ENCODE results near the gene TSEN2. TPM values are rescaled to one million over a fixed set of nuclear protein-coding genes. Genes with fewer than 3 reads are reported as not detected.
A peak's percentile ranks its signal among the peaks of the same experiment; 100 is the strongest.

TSEN2 gene
- total and polyA plus RNA-seq, 5 donors from 2014 or later: 7.8 to 14.9 (median 9.6) TPM

GRCh38 chr3:12512534-12513118 lies 28.3 kb downstream of the TSEN2 start:
- Histone ChIP-seq H3K4me1 (ENCODE audit: control insufficient read depth, insufficient read depth, low read length, poor library complexity, severe bottlenecking) (no peaks in the 10 kb centered on the region), H3K9me3 (ENCODE audit: control insufficient read depth in 2 of 2, low read length in 2 of 2) (no peaks in the 10 kb centered on the region)
- H3K36me3 Mint-ChIP-seq: peaks cover 8% of the 10 kb centered on the region

DNA sequence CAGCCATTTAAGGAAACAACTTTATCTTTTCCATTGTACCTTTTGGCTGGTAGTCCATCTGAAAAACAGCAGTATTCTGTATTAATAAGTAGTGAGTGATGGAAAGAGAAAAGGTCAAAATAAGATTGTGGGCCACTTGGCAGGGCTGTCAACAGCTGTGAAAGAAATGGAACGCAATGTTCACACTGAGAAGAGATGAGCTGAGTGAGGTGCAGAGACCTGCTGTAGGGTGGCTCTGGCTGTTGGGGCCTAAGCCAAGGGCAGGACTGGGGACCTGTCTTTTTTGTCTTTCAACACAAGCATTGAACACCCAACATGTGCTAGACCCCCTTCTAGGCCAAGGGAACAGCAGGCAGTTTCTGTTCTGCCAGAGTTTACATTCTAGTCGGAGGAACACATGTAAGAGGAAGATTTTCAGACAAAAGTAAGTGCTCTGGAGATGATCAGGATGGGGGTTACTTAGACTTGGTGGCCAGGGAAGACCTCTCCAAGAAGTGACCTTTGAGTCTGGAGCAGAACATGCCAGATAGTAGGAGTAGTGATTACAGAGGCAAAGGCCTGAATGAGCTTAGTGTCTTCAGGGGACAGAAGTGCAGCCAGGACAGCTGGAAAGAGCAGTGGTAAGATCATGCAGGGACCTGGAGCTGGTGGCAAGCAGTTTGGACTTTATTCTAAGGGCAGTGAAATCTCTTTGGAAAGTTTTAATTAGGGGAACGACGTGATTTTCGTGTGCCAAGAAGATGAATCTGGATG lies 29.6 kb downstream of the TSEN2 start:
- Mint-ChIP-seq H3K9me3 (peaks cover 0 to 2% (median 0%) of the 10 kb centered on the region in 7 donors), H3K4me1 (peaks cover 0 to 3% (median 1%) of the 10 kb centered on the region in 4 donors), H3K27me3 (no peaks in the 10 kb centered on the region), H3K4me3 (no peak overlapping the region), H3K36me3 (peaks cover 13% of the 10 kb centered on the region), H3K27ac (peak overlapping the region in 1 of 3 donors; percentile 42)
- ATAC-seq (ENCODE audit: low read depth in 2 of 2) (no peak), DNase-seq (no peak)
- Histone ChIP-seq H3K4me1 (ENCODE audit: control insufficient read depth, insufficient read depth, low read length, poor library complexity, severe bottlenecking) (no peaks in the 10 kb centered on the region), H3K36me3 (ENCODE audit: control insufficient read depth, insufficient read depth, low read length) (no peaks in the 10 kb centered on the region), H3K9me3 (ENCODE audit: control insufficient read depth in 2 of 2, low read length in 2 of 2) (no peaks in the 10 kb centered on the region), H3K4me3 (ENCODE audit: low read depth, low read length) (no peak overlapping the region), H3K27ac (ENCODE audit: insufficient read depth, low read length, poor library complexity, severe bottlenecking) (no peak overlapping the region), H3K27me3 (ENCODE audit: control insufficient read depth, insufficient read depth, low read length) (no peaks in the 10 kb centered on the region)

More at GRCh38 chr3:12512534-12513118, 28.3 kb downstream of the TSEN2 start:
- no peak overlapping the region for H3K4me3 Mint-ChIP-seq
- Histone ChIP-seq H3K27me3 (ENCODE audit: control insufficient read depth, insufficient read depth, low read length) (no peaks in the 10 kb centered on the region), H3K27ac (ENCODE audit: insufficient read depth, low read length, poor library complexity, severe bottlenecking) (no peak overlapping the region), H3K36me3 (ENCODE audit: control insufficient read depth, insufficient read depth, low read length) (no peaks in the 10 kb centered on the region), H3K4me3 (ENCODE audit: low read depth, low read length) (no peak overlapping the region)
- ATAC-seq (ENCODE audit: low read depth in 2 of 2): no peak
- H3K27me3 Mint-ChIP-seq: no peaks in the 10 kb centered on the region
- no peak for DNase-seq
- peaks cover 0 to 2% (median 0%) of the 10 kb centered on the region in 7 donors for H3K9me3 Mint-ChIP-seq
- H3K4me1 Mint-ChIP-seq: peaks cover 0 to 3% (median 1%) of the 10 kb centered on the region in 4 donors
- no peak overlapping the region for H3K27ac Mint-ChIP-seq

DNA sequence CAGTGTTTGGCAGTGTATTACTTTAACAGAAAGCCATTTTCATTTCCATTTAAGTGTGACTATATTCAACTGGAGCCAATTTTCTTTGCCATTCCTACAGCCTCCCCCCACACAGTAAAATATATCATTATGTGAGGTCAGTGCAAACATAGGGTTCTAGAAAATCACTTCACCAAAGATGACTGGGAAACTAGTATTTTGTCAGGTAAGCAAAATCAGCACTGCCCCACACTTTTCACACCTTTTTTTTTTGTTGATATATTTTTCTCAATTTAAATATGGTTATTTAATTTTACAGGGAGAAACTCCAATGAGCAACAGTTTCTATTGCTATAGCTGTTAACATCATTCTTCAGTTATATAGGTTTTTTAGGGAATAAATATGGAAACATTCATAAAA lies 31.4 kb downstream of the TSEN2 start:
- Histone ChIP-seq H3K27me3 (ENCODE audit: control insufficient read depth, insufficient read depth, low read length) (no peaks in the 10 kb centered on the region), H3K27ac (ENCODE audit: insufficient read depth, low read length, poor library complexity, severe bottlenecking) (no peak overlapping the region), H3K4me1 (ENCODE audit: control insufficient read depth, insufficient read depth, low read length, poor library complexity, severe bottlenecking) (no peaks in the 10 kb centered on the region), H3K36me3 (ENCODE audit: control insufficient read depth, insufficient read depth, low read length) (no peaks in the 10 kb centered on the region), H3K4me3 (ENCODE audit: low read depth, low read length) (no peak overlapping the region), H3K9me3 (ENCODE audit: control insufficient read depth in 2 of 2, low read length in 2 of 2) (no peaks in the 10 kb centered on the region)
- H3K36me3 Mint-ChIP-seq: peaks cover 17% of the 10 kb centered on the region
- ATAC-seq (ENCODE audit: low read depth in 2 of 2): no peak
- H3K27me3 Mint-ChIP-seq: no peaks in the 10 kb centered on the region
- H3K9me3 Mint-ChIP-seq: peaks cover 0 to 2% (median 0%) of the 10 kb centered on the region in 7 donors
- peaks cover 0 to 3% (median 1%) of the 10 kb centered on the region in 4 donors for H3K4me1 Mint-ChIP-seq
- DNase-seq: no peak
- H3K27ac Mint-ChIP-seq: no peak overlapping the region
- H3K4me3 Mint-ChIP-seq: no peak overlapping the region

DNA sequence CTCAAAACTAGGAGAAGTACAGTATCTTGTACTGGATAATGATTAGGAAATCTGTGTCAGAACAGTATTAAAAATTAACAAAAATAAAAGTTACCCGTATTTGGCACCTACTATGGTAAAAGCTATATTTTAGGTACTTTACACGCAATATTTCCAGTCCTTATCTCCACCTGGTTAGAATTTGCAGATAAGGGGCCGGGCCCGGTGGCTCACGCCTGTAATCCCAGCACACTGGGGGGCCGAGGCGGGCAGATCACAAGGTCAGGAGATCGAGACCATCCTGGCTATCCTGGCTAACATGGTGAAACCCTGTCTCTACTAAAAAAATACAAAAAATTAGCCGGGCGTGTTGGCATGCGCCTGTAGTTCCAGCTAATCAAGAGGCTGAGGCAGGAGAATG lies 32.6 kb downstream of the TSEN2 start:
- Mint-ChIP-seq H3K27me3 (no peaks in the 10 kb centered on the region), H3K36me3 (peaks cover 22% of the 10 kb centered on the region), H3K4me3 (no peak overlapping the region), H3K27ac (no peak overlapping the region), H3K9me3 (peaks cover 0 to 2% (median 0%) of the 10 kb centered on the region in 7 donors), H3K4me1 (peaks cover 0 to 3% (median 1%) of the 10 kb centered on the region in 4 donors)
- Histone ChIP-seq H3K4me1 (ENCODE audit: control insufficient read depth, insufficient read depth, low read length, poor library complexity, severe bottlenecking) (no peaks in the 10 kb centered on the region), H3K4me3 (ENCODE audit: low read depth, low read length) (no peak overlapping the region), H3K27me3 (ENCODE audit: control insufficient read depth, insufficient read depth, low read length) (no peaks in the 10 kb centered on the region), H3K9me3 (ENCODE audit: control insufficient read depth in 2 of 2, low read length in 2 of 2) (no peaks in the 10 kb centered on the region), H3K27ac (ENCODE audit: insufficient read depth, low read length, poor library complexity, severe bottlenecking) (no peak overlapping the region), H3K36me3 (ENCODE audit: control insufficient read depth, insufficient read depth, low read length) (no peaks in the 10 kb centered on the region)
- no peak for DNase-seq
- no peak for ATAC-seq (ENCODE audit: low read depth in 2 of 2)

GRCh38 chr3:12518261-12519028 lies 34.2 kb downstream of the TSEN2 start:
- H3K4me3 ChIP-seq (ENCODE audit: low read depth, low read length): no peak overlapping the region
- Mint-ChIP-seq H3K4me3 (no peak overlapping the region), H3K4me1 (peaks cover 0 to 3% (median 1%) of the 10 kb centered on the region in 4 donors), H3K27ac (no peak overlapping the region), H3K36me3 (peaks cover 22% of the 10 kb centered on the region), H3K27me3 (no peaks in the 10 kb centered on the region), H3K9me3 (peaks cover 0 to 2% (median 0%) of the 10 kb centered on the region in 7 donors)
- H3K9me3 ChIP-seq (ENCODE audit: control insufficient read depth in 2 of 2, low read length in 2 of 2): no peaks in the 10 kb centered on the region
- DNase-seq (no peak), ATAC-seq (ENCODE audit: low read depth in 2 of 2) (no peak)
- H3K27me3 ChIP-seq (ENCODE audit: control insufficient read depth, insufficient read depth, low read length): no peaks in the 10 kb centered on the region
- H3K27ac ChIP-seq (ENCODE audit: insufficient read depth, low read length, poor library complexity, severe bottlenecking): no peak overlapping the region
- no peaks in the 10 kb centered on the region for H3K4me1 ChIP-seq (ENCODE audit: control insufficient read depth, insufficient read depth, low read length, poor library complexity, severe bottlenecking)
- peaks cover 3% of the 10 kb centered on the region for H3K36me3 ChIP-seq (ENCODE audit: control insufficient read depth, insufficient read depth, low read length)

DNA sequence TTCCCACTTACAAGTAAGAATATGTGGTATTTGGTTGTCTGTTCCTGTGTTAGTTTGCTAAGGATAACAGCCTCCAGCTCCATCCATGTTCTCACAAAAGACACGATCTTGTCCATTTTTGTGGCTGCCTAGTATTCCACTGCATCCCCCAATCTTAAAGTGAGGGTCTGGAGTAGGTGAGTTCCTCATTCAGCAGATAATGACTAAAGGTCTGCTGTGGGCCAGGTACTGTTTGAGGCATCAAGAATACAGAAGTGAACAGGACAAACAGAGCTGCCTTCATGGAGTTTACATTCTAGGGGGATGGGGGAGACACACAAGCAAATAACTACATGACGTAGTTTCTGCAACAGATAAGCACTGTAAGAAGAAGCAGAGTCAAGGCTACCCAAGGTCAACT lies 36.7 kb downstream of the TSEN2 start:
- no peak for DNase-seq
- Mint-ChIP-seq H3K4me3 (no peak overlapping the region), H3K9me3 (peaks cover 0 to 1% (median 0%) of the 10 kb centered on the region in 7 donors), H3K27me3 (no peaks in the 10 kb centered on the region), H3K27ac (no peak overlapping the region), H3K4me1 (no peaks in the 10 kb centered on the region), H3K36me3 (peaks cover 23% of the 10 kb centered on the region)
- Histone ChIP-seq H3K27ac (ENCODE audit: insufficient read depth, low read length, poor library complexity, severe bottlenecking) (no peak overlapping the region), H3K4me1 (ENCODE audit: control insufficient read depth, insufficient read depth, low read length, poor library complexity, severe bottlenecking) (no peaks in the 10 kb centered on the region), H3K27me3 (ENCODE audit: control insufficient read depth, insufficient read depth, low read length) (no peaks in the 10 kb centered on the region), H3K4me3 (ENCODE audit: low read depth, low read length) (no peak overlapping the region), H3K36me3 (ENCODE audit: control insufficient read depth, insufficient read depth, low read length) (peaks cover 3% of the 10 kb centered on the region), H3K9me3 (ENCODE audit: control insufficient read depth in 2 of 2, low read length in 2 of 2) (no peaks in the 10 kb centered on the region)
- no peak for ATAC-seq (ENCODE audit: low read depth in 2 of 2)

GRCh38 chr3:12522721-12523120 lies 38.4 kb downstream of the TSEN2 start:
- no peak overlapping the region for H3K4me3 Mint-ChIP-seq
- H3K27me3 Mint-ChIP-seq: no peaks in the 10 kb centered on the region
- no peaks in the 10 kb centered on the region for H3K9me3 Mint-ChIP-seq
- Histone ChIP-seq H3K36me3 (ENCODE audit: control insufficient read depth, insufficient read depth, low read length) (peaks cover 8% of the 10 kb centered on the region), H3K4me1 (ENCODE audit: control insufficient read depth, insufficient read depth, low read length, poor library complexity, severe bottlenecking) (no peaks in the 10 kb centered on the region), H3K9me3 (ENCODE audit: control insufficient read depth in 2 of 2, low read length in 2 of 2) (no peaks in the 10 kb centered on the region), H3K4me3 (ENCODE audit: low read depth, low read length) (no peak overlapping the region), H3K27ac (ENCODE audit: insufficient read depth, low read length, poor library complexity, severe bottlenecking) (no peak overlapping the region), H3K27me3 (ENCODE audit: control insufficient read depth, insufficient read depth, low read length) (no peaks in the 10 kb centered on the region)
- peaks cover 34% of the 10 kb centered on the region for H3K36me3 Mint-ChIP-seq
- no peak overlapping the region for H3K27ac Mint-ChIP-seq
- DNase-seq (no peak), ATAC-seq (ENCODE audit: low read depth in 2 of 2) (no peak)
- no peaks in the 10 kb centered on the region for H3K4me1 Mint-ChIP-seq
